Skeletal muscle tissue (tissue), 4 donors: ENCODE data around the gene IFNL4. TPM values are rescaled to one million over a fixed set of nuclear protein-coding genes. Genes with fewer than 3 reads are reported as not detected.
"Not testable (repeated sequence)": the region's sequence is repeated elsewhere in the genome, so short reads cannot be mapped to it uniquely, and the experiment has no call there.

Experiments
- H3K27ac ChIP-seq: one replicate; pipeline ENCODE4 v1.7.0; 2013; ENCODE audit warnings: mild to moderate bottlenecking, low read depth, low read length, inconsistent platforms
- H3K27me3 ChIP-seq, 3 donors: one replicate each; pipeline ENCODE4 v1.7.0; 2013; ENCODE audit warnings: low read length in 3 of 3; ENCODE audit not compliant: control insufficient read depth in 3 of 3, insufficient read depth in 3 of 3
- H3K36me3 ChIP-seq, 3 donors: one replicate each; pipeline ENCODE4 v1.7.0; 2013; ENCODE audit warnings: low read length in 3 of 3; ENCODE audit not compliant: control insufficient read depth in 3 of 3, insufficient read depth in 3 of 3
- H3K4me1 ChIP-seq, 3 donors: one replicate each; pipeline ENCODE4 v1.7.0; 2013; ENCODE audit warnings: low read length in 3 of 3, mild to moderate bottlenecking in 3 of 3; ENCODE audit not compliant: control insufficient read depth in 3 of 3, insufficient read depth in 3 of 3
- H3K4me3 ChIP-seq, 3 donors: one replicate each; pipeline ENCODE4 v1.7.0; 2013; ENCODE audit warnings: low read length in 3 of 3
- H3K9ac ChIP-seq, 3 donors: one replicate each; pipeline ENCODE4 v1.7.0; 2013; ENCODE audit warnings: low read length in 3 of 3, mild to moderate bottlenecking in 3 of 3, moderate library complexity in 2 of 3, low read depth in 1 of 3
- H3K9me3 ChIP-seq, 3 donors: one replicate each; pipeline ENCODE4 v1.7.0; 2013; ENCODE audit warnings: low read length in 3 of 3; ENCODE audit not compliant: control insufficient read depth in 3 of 3
- total RNA-seq: library from RNA; depleted of rRNA; stranded (reverse); fragments of >200 nt; gene quantifications from one replicate; pipeline ENCODE4 v1.2.3, GENCODE V29; 2014
- donor health status: Osteomylitis.

IFNL4 gene
- total RNA-seq, 1 donor from 2014 or later = not detected

DNA sequence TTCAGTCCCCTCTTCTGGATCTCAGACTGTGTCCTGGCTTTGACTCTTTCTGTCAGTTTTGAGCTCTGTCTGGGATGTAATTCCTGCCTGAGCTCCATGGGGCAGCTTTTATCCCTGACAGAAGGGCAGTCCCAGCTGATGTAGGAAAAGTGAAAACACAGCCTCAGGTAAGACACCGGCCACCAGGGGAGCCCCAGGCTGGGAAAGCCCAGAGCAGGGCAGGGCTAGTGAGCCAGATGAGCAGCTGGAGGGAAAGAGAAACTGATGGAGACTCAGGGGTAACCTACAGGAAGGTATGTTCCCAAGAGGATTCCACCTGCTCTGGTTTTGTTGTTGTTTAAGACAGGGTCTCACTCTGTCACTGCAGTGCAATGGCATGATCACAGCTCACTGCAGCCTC lies 3.5 kb downstream of the IFNL4 start:
- H3K9ac ChIP-seq, H3K9me3 ChIP-seq, H3K4me1 ChIP-seq, H3K36me3 ChIP-seq, H3K4me3 ChIP-seq, H3K27ac ChIP-seq: not testable (repeated sequence)
- peaks cover 21 to 35% (median 27%) of the 10 kb centered on the region in 3 donors for H3K27me3 ChIP-seq

- H3K4me1 ChIP-seq, H3K9me3 ChIP-seq, H3K4me3 ChIP-seq, H3K9ac ChIP-seq, H3K36me3 ChIP-seq, H3K27ac ChIP-seq: not testable (repeated sequence)
- peaks cover 24 to 30% (median 26%) of the 10 kb centered on the region in 3 donors for H3K27me3 ChIP-seq
Measured at GRCh38 chr19:39244410-39245100, 4.1 kb downstream of the IFNL4 start, which contains the start of gene IFNL3. TSS of gene IFNL3 (minus strand) at chr19:39245006. CDS start at chr19:39244967, 39 bp downstream.

DNA sequence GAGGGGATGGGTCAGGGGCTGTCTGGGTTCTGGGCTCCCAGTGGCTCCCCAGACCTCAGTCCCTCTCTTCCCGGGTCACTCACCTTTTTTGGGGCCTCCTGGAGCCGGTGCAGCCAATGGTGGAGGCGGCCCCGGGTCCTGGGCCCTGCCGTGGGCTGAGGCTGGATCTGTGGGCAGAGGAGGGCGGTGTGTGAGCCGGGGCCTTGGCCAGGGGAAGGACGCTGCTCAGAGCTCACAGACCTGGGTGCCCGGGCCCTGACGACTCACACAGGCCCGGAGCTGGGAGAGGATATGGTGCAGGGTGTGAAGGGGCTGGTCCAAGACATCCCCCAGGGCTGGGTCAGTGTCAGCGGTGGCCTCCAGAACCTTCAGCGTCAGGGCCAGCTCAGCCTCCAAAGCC lies 4.9 kb downstream of the IFNL4 start:
- H3K36me3 ChIP-seq, H3K9ac ChIP-seq, H3K9me3 ChIP-seq, H3K27ac ChIP-seq, H3K4me3 ChIP-seq, H3K4me1 ChIP-seq: not testable (repeated sequence)
- peaks cover 17 to 25% (median 19%) of the 10 kb centered on the region in 3 donors for H3K27me3 ChIP-seq

DNA sequence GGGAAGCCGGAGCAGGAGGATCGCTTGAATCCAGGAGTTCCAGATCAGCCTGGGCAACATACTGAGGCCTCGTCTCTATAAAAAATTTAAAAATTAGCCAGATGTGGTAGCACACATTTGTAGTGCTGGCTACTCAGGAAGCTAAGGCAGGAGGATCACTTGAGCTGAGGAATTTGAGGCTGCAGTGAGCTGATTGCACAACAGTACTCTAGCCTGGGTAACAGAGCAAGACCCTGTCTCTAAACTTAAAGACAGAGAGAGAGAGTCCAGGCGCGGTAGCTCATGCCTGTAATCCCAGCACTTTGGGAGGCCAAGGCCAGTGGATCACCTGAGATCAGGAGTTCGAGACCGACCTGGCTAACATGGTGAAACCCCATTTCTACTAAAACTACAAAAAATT lies 8.2 kb downstream of the IFNL4 start:
- Histone ChIP-seq H3K9ac (no peak overlapping the region), H3K27ac (no peak overlapping the region), H3K4me3 (no peak overlapping the region), H3K36me3 (no peaks in the 10 kb centered on the region), H3K4me1 (no peaks in the 10 kb centered on the region), H3K9me3 (no peaks in the 10 kb centered on the region), H3K27me3 (peaks cover 3 to 22% (median 16%) of the 10 kb centered on the region in 3 donors)

- Histone ChIP-seq H3K27me3 (peaks cover 3 to 20% (median 16%) of the 10 kb centered on the region in 3 donors), H3K27ac (no peak overlapping the region), H3K4me3 (no peak overlapping the region), H3K9ac (no peak overlapping the region), H3K9me3 (no peaks in the 10 kb centered on the region), H3K4me1 (no peaks in the 10 kb centered on the region), H3K36me3 (no peaks in the 10 kb centered on the region)
Measured at GRCh38 chr19:39238944-39239343, 9.7 kb downstream of the IFNL4 start.

DNA sequence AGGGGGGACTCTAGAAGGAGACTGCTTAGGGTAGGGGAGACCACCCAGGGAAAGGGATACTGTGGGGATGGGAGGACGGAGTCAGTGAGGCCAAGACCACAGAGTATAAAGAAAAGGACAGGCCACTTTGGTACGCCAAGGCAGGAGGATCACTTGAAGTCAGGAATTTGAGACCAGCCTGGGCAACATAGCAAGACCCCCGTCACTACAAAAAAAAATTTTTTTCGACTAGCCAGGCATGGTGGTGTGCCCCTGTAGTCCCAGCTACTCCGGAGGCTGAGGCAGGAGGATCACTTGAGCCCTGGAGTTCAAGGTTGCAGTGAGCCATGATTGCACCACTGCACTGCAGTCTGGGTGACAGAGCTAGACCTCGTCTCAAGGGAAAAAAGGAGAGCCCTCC lies 10.4 kb downstream of the IFNL4 start:
- no peaks in the 10 kb centered on the region for H3K4me1 ChIP-seq
- no peak overlapping the region for H3K4me3 ChIP-seq
- no peak overlapping the region for H3K27ac ChIP-seq
- H3K9ac ChIP-seq = no peak overlapping the region
- H3K27me3 ChIP-seq = peaks cover 3 to 19% (median 18%) of the 10 kb centered on the region in 3 donors
- H3K36me3 ChIP-seq = no peaks in the 10 kb centered on the region
- no peaks in the 10 kb centered on the region for H3K9me3 ChIP-seq

- no peak overlapping the region for H3K27ac ChIP-seq
- H3K4me3 ChIP-seq = no peak overlapping the region
- no peaks in the 10 kb centered on the region for H3K4me1 ChIP-seq
- H3K27me3 ChIP-seq = peaks cover 3 to 21% (median 18%) of the 10 kb centered on the region in 3 donors
- H3K9me3 ChIP-seq = no peaks in the 10 kb centered on the region
- no peaks in the 10 kb centered on the region for H3K36me3 ChIP-seq
- H3K9ac ChIP-seq = no peak overlapping the region
Measured at GRCh38 chr19:39237200-39238184, 11.2 kb downstream of the IFNL4 start.

GRCh38 chr19:39236527-39236926 lies 12.1 kb downstream of the IFNL4 start:
- peaks cover 3 to 21% (median 18%) of the 10 kb centered on the region in 3 donors for H3K27me3 ChIP-seq
- no peaks in the 10 kb centered on the region for H3K9me3 ChIP-seq
- no peaks in the 10 kb centered on the region for H3K36me3 ChIP-seq
- H3K9ac ChIP-seq = no peak overlapping the region
- no peak overlapping the region for H3K27ac ChIP-seq
- no peaks in the 10 kb centered on the region for H3K4me1 ChIP-seq
- no peak overlapping the region for H3K4me3 ChIP-seq

- no peaks in the 10 kb centered on the region for H3K4me1 ChIP-seq
- H3K9ac ChIP-seq = no peak overlapping the region
- H3K27ac ChIP-seq = no peak overlapping the region
- H3K4me3 ChIP-seq = no peak overlapping the region
- H3K9me3 ChIP-seq = peaks cover 0 to 2% (median 0%) of the 10 kb centered on the region in 3 donors
- H3K27me3 ChIP-seq = peaks cover 0 to 15% (median 14%) of the 10 kb centered on the region in 3 donors
- no peaks in the 10 kb centered on the region for H3K36me3 ChIP-seq
Measured at GRCh38 chr19:39232708-39233107, 15.9 kb downstream of the IFNL4 start.
